Gastrocnemius medialis (tissue), 4 donors: Measurements from ENCODE around the gene CORO2A. TPM values are rescaled to one million over a fixed set of nuclear protein-coding genes. Genes with fewer than 3 reads are reported as not detected.

ENCODE experiments used
- ATAC-seq, 2 donors: fragments of 150-250 bp; one replicate each; pipeline ENCODE4 v1.9.1; 2016
- DNase-seq, 2 donors: peaks; one replicate each; pipeline ENCODE4 v3.0.0-alpha.2; 2019
- H3K27ac ChIP-seq, 4 donors: fragments of 200-600 bp; sonication (generic); 1 replicate in 1 of 4; 2 replicates in 3 of 4; pipeline ENCODE4 v1.5.1; 2016 to 2018; ENCODE audit warnings: mild to moderate bottlenecking in 2 of 4, moderate library complexity in 1 of 4
- H3K27me3 ChIP-seq, 3 donors: fragments of 200-600 bp; sonication (generic) in 2 of 3; 1 replicate in 1 of 3; 2 replicates in 2 of 3; pipeline versions ENCODE4 v1.5.1 to v1.6.0; 2016 to 2019; ENCODE audit warnings: mild to moderate bottlenecking in 1 of 3, moderate library complexity in 1 of 3
- H3K36me3 ChIP-seq, 2 donors: fragments of 200-600 bp; sonication (generic) in 1 of 2; one replicate each; pipeline ENCODE4 v1.5.1; 2017 to 2018
- H3K4me1 ChIP-seq, 2 donors: fragments of 200-600 bp; sonication (generic) in 1 of 2; one replicate each; pipeline ENCODE4 v1.5.1; 2016 to 2017; ENCODE audit warnings: mild to moderate bottlenecking in 2 of 2
- H3K4me3 ChIP-seq, 4 donors: fragments of 200-600 bp; sonication (generic) in 3 of 4; 1 replicate in 1 of 4; 2 replicates in 3 of 4; pipeline ENCODE4 v1.5.1; 2016 to 2019; ENCODE audit warnings: mild to moderate bottlenecking in 2 of 4
- H3K9me3 ChIP-seq, 3 donors: fragments of 200-600 bp; sonication (generic) in 2 of 3; 1 replicate in 1 of 3; 2 replicates in 2 of 3; pipeline ENCODE4 v1.5.1; 2016 to 2019
- POLR2A ChIP-seq, 2 donors: fragments of 450-650 bp; IDR thresholded peaks; one replicate each; pipeline ENCODE4 v1.6.1; 2017; ENCODE audit warnings: antibody characterized with exemption in 2 of 2, mild to moderate bottlenecking in 2 of 2, moderate library complexity in 2 of 2
- in situ Hi-C, 4 donors: fragments of 200-750 bp; cut with MboI; loops; one replicate each; pipeline versions ENCODE4 v1.15.0 to v1.8.0; 2017; ENCODE audit warnings: low sequenced_read_pairs in 4 of 4
- intact Hi-C: fragments of 100-400 bp; cut with DNase I; formaldehyde crosslinking; loops from one replicate; pipeline ENCODE4 v1.15.1; 2023; ENCODE audit warnings: low total_unique reads
- total RNA-seq, 4 donors: library from RNA; depleted of rRNA; stranded (reverse); fragments of >200 nt; gene quantifications; one replicate each; pipeline versions ENCODE4 v1.1.0 to v1.2.3, GENCODE V29; 2016
- TF ChIP-seq, protein P1 (sequence below), 5 experiments: fragments of 450-650 bp in 3 of 5; fragments of 200-600 bp in 2 of 5; sonication (generic) in 2 of 5; IDR thresholded peaks in 4 of 5; conservative IDR thresholded peaks in 1 of 5; 1 replicate in 4 of 5; 2 replicates in 1 of 5; pipeline ENCODE4 v1.5.1; 2016 to 2019; ENCODE audit warnings: antibody characterized with exemption in 5 of 5, mild to moderate bottlenecking in 3 of 5, moderate library complexity in 3 of 5

Gene CORO2A
- total RNA-seq, 4 donors from 2014 or later = 0.05 to 0.42 (median 0.19) TPM

GRCh38 chr9:98209530-98209929 lies 17.1 kb upstream of the CORO2A start:
- Histone ChIP-seq H3K27me3 (no peaks in the 10 kb centered on the region), H3K36me3 (peaks cover 0 to 6% of the 10 kb centered on the region in 2 donors), H3K9me3 (no peaks in the 10 kb centered on the region), H3K4me3 (no peak overlapping the region), H3K27ac (no peak overlapping the region), H3K4me1 (no peaks in the 10 kb centered on the region)
- in situ Hi-C loops (loop anchor here (5.0 to 10.0 kb wide), 2 partner anchors 53 to 55 kb away; no protein-coding TSS in a partner anchor), intact Hi-C loops (loop anchor here (5.0 kb wide), 1 partner anchor 287 kb away; the partner anchor contains the start of gene TRMO)
- no peak for DNase-seq
- ATAC-seq = no peak
- no peak for TF ChIP-seq POLR2A (IDR thresholded peaks at IDR 0.05)
- TF ChIP-seq, protein P1, sequence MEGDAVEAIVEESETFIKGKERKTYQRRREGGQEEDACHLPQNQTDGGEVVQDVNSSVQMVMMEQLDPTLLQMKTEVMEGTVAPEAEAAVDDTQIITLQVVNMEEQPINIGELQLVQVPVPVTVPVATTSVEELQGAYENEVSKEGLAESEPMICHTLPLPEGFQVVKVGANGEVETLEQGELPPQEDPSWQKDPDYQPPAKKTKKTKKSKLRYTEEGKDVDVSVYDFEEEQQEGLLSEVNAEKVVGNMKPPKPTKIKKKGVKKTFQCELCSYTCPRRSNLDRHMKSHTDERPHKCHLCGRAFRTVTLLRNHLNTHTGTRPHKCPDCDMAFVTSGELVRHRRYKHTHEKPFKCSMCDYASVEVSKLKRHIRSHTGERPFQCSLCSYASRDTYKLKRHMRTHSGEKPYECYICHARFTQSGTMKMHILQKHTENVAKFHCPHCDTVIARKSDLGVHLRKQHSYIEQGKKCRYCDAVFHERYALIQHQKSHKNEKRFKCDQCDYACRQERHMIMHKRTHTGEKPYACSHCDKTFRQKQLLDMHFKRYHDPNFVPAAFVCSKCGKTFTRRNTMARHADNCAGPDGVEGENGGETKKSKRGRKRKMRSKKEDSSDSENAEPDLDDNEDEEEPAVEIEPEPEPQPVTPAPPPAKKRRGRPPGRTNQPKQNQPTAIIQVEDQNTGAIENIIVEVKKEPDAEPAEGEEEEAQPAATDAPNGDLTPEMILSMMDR (IDR thresholded peaks at IDR 0.05 in 4 of 5, conservative IDR thresholded peaks at IDR 0.05 in 1 of 5) = no peak

DNA sequence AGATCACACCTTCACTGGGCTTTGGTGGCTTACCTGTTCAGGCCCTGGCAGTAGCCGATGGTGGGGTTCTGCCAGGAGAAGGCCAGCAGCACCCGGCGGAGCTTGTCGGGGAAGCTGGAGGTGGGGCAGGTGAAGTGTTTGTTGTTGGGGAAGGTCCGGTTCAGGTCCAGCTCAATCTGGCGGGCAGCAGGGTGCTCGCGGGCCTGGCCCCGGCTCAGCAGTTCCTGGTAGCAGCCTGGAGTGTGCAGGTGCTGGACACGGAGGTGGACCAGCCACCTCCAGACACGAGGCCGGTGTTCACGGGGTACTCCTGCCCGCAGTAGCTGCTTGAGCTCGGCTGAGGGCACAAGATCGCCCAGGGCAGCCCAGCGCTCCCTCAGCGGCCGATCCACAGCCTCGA lies 16.2 kb upstream of the CORO2A start:
- no peak for TF ChIP-seq POLR2A (IDR thresholded peaks at IDR 0.05)
- TF ChIP-seq, protein P1 (IDR thresholded peaks at IDR 0.05 in 4 of 5, conservative IDR thresholded peaks at IDR 0.05 in 1 of 5) = no peak

GRCh38 chr9:98207606-98208005 lies 15.2 kb upstream of the CORO2A start:
- no peaks in the 10 kb centered on the region for H3K36me3 ChIP-seq
- TF ChIP-seq POLR2A (IDR thresholded peaks at IDR 0.05) = no peak
- TF ChIP-seq, protein P1 (IDR thresholded peaks at IDR 0.05 in 4 of 5, conservative IDR thresholded peaks at IDR 0.05 in 1 of 5) = no peak
- in situ Hi-C loops = loop anchor here (5.0 to 10.0 kb wide), 2 partner anchors 55 to 57 kb away; no protein-coding TSS in a partner anchor

More for the DNA sequence above, 16.2 kb upstream of the CORO2A start:
- H3K27me3 ChIP-seq = no peaks in the 10 kb centered on the region
- H3K36me3 ChIP-seq = peaks cover 0 to 2% of the 10 kb centered on the region in 2 donors
- H3K4me1 ChIP-seq = no peaks in the 10 kb centered on the region
- in situ Hi-C loops (loop anchor here (5.0 to 10.0 kb wide), 2 partner anchors 54 to 56 kb away; no protein-coding TSS in a partner anchor), intact Hi-C loops (loop anchor here (5.0 kb wide), 1 partner anchor 286 kb away; the partner anchor contains the start of gene TRMO)
- no peaks in the 10 kb centered on the region for H3K9me3 ChIP-seq
- no peak overlapping the region for H3K27ac ChIP-seq
- DNase-seq (no peak), ATAC-seq (no peak)
- no peak overlapping the region for H3K4me3 ChIP-seq

DNA sequence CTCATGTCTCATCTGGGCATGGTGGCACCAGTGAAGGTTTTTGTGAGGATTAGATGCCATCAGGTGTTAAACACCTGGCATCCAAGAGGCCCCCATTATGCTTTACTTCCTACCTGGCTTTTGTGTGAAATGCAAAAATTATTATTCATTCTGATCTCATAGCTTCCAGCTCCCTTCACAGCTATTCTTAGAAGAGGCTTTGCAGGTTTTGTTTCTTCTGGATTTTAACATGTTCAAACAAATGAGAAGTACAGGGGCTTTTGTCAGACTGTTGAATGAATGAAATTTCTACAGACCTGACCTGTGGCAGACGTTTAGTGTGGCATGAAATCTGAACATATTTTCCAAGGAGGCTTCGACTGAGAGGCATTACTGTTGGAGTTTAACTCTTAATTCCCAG lies 14.3 kb upstream of the CORO2A start:
- in situ Hi-C loops = loop anchor here (5.0 to 10.0 kb wide), 2 partner anchors 56 to 58 kb away; no protein-coding TSS in a partner anchor
- ATAC-seq = no peak

More at GRCh38 chr9:98207606-98208005, 15.2 kb upstream of the CORO2A start:
- no peak overlapping the region for H3K4me3 ChIP-seq
- no peaks in the 10 kb centered on the region for H3K9me3 ChIP-seq
- no peaks in the 10 kb centered on the region for H3K27me3 ChIP-seq
- H3K27ac ChIP-seq = no peak overlapping the region
- no peaks in the 10 kb centered on the region for H3K4me1 ChIP-seq
- intact Hi-C loops = loop anchor here (5.0 kb wide), 1 partner anchor 285 kb away; the partner anchor contains the start of gene TRMO
- DNase-seq (no peak), ATAC-seq (no peak)

More for the DNA sequence above, 14.3 kb upstream of the CORO2A start:
- no peaks in the 10 kb centered on the region for H3K9me3 ChIP-seq
- H3K27me3 ChIP-seq = no peaks in the 10 kb centered on the region
- no peak overlapping the region for H3K27ac ChIP-seq
- DNase-seq = no peak
- intact Hi-C loops = loop anchor here (5.0 kb wide), 1 partner anchor 284 kb away; the partner anchor contains the start of gene TRMO
- H3K4me3 ChIP-seq = no peak overlapping the region
- no peaks in the 10 kb centered on the region for H3K4me1 ChIP-seq
- TF ChIP-seq POLR2A (IDR thresholded peaks at IDR 0.05) = no peak
- TF ChIP-seq, protein P1 (IDR thresholded peaks at IDR 0.05 in 4 of 5, conservative IDR thresholded peaks at IDR 0.05 in 1 of 5) = no peak
- H3K36me3 ChIP-seq = no peaks in the 10 kb centered on the region
